Mesendoderm (in vitro differentiated cells): ENCODE results near the gene METTL21C.

Experiments used
- DNase-seq: peaks from one replicate; pipeline ENCODE4 v3.0.0; 2013
- H2AK5ac ChIP-seq: 2 replicates; pipeline ENCODE4 v1.6.1; 2013; ENCODE audit warnings: low read length, inconsistent platforms
- H2BK120ac ChIP-seq: 2 replicates; pipeline ENCODE4 v1.6.1; 2013; ENCODE audit warnings: low read depth, mild to moderate bottlenecking, low read length, moderate library complexity, mixed read lengths
- H2BK15ac ChIP-seq: replicated peaks from 2 replicates; pipeline ENCODE4 v1.6.1; 2013; ENCODE audit warnings: low read depth, mild to moderate bottlenecking, moderate library complexity
- H2BK5ac ChIP-seq: 2 replicates; pipeline ENCODE4 v1.6.1; 2013; ENCODE audit warnings: low read length, inconsistent platforms
- H3K18ac ChIP-seq: 2 replicates; pipeline ENCODE4 v1.6.1; 2013; ENCODE audit warnings: mild to moderate bottlenecking, low read length, mixed read lengths
- H3K23ac ChIP-seq: one replicate; pipeline ENCODE4 v1.6.1; 2013; ENCODE audit warnings: low read length
- H3K27ac ChIP-seq: 2 replicates; pipeline ENCODE4 v1.5.1; 2013; ENCODE audit warnings: low read depth, mild to moderate bottlenecking, inconsistent platforms, low read length, moderate library complexity
- H3K27me3 ChIP-seq: 2 replicates; pipeline ENCODE4 v1.6.1; 2013; ENCODE audit warnings: low read length, control low read depth, mild to moderate bottlenecking, inconsistent platforms; ENCODE audit not compliant: insufficient read depth, poor library complexity
- H3K36me3 ChIP-seq: 2 replicates; pipeline ENCODE4 v1.6.1; 2013; ENCODE audit warnings: low read length, inconsistent platforms; ENCODE audit not compliant: control insufficient read depth, insufficient read depth
- H3K4ac ChIP-seq: one replicate; pipeline ENCODE4 v1.6.1; 2013; ENCODE audit warnings: low read depth, mild to moderate bottlenecking, low read length, moderate library complexity
- H3K4me1 ChIP-seq: 2 replicates; pipeline ENCODE4 v1.6.1; 2013; ENCODE audit warnings: low read depth, low read length, inconsistent platforms; ENCODE audit not compliant: control insufficient read depth
- H3K4me2 ChIP-seq: 2 replicates; pipeline ENCODE4 v1.6.1; 2013; ENCODE audit warnings: low read length
- H3K4me3 ChIP-seq: 2 replicates; pipeline ENCODE4 v1.5.1; 2013; ENCODE audit warnings: mild to moderate bottlenecking, low read length
- H3K56ac ChIP-seq: one replicate; pipeline ENCODE4 v1.6.1; 2013; ENCODE audit warnings: low read length
- H3K79me1 ChIP-seq: 2 replicates; pipeline ENCODE4 v1.6.1; 2013; ENCODE audit warnings: low read length, inconsistent platforms
- H3K79me2 ChIP-seq: 2 replicates; pipeline ENCODE4 v1.6.1; 2013; ENCODE audit warnings: mild to moderate bottlenecking, low read length; ENCODE audit not compliant: control insufficient read depth, insufficient read depth
- H3K9ac ChIP-seq: 2 replicates; pipeline ENCODE4 v1.6.1; 2013; ENCODE audit warnings: low read length, inconsistent platforms
- H4K5ac ChIP-seq: one replicate; pipeline ENCODE4 v1.6.1; 2013; ENCODE audit warnings: low read length
- H4K8ac ChIP-seq: one replicate; pipeline ENCODE4 v1.6.1; 2013; ENCODE audit warnings: low read depth, mild to moderate bottlenecking, control low read depth, low read length, moderate library complexity
- WGBS: extraction: QIAGEN DNeasy Blood & Tissue Kit; methylation state at CpG from one replicate; pipeline ENCODE4 v1.1.7; 2013; ENCODE audit warnings: low lambda C conversion rate, missing lambda C conversion rate; ENCODE audit not compliant: insufficient coverage; ENCODE audit errors: extremely low coverage; 5-methylcytosine and 5-hydroxymethylcytosine counted together

The METTL21C gene

DNA sequence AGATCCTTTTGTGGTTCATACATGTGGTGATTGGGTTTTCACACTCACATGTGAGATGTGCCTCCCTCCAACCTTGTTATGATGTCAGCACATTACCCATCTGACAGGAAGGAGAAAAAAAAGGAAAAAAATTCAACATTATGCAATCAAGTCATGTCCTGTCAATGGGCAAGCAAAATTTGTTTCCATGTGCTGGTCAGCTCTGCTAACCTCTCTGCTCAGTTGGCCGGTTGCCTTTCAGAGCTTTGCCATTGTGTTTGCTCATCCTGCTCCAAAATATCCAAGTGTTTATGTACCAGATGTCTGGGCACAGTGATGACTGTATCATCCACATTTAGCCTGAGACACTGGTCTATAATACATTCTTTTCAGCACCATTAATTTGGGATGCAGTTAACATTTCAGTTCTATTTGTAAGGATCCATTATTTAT is 27.0 kb upstream of the METTL21C start:
- WGBS, result no CpG with 5 or more reads among the region's 1 CpG
- Histone ChIP-seq H3K36me3 (no peaks in the 10 kb centered on the region), H4K5ac (no peak overlapping the region), H3K4me1 (no peaks in the 10 kb centered on the region), H2BK15ac (no peak overlapping the region), H3K79me1 (no peaks in the 10 kb centered on the region), H3K4me3 (no peak overlapping the region), H2BK120ac (no peak overlapping the region), H3K27me3 (no peaks in the 10 kb centered on the region), H3K56ac (no peak overlapping the region), H3K4me2 (no peak overlapping the region), H4K8ac (no peak overlapping the region), H3K4ac (no peak overlapping the region), H2BK5ac (no peak overlapping the region), H3K18ac (no peak overlapping the region), H3K79me2 (no peaks in the 10 kb centered on the region), H3K9ac (no peak overlapping the region), H3K27ac (no peak overlapping the region), H3K23ac (no peak overlapping the region), H2AK5ac (no peak overlapping the region)
- no peak for DNase-seq

DNA sequence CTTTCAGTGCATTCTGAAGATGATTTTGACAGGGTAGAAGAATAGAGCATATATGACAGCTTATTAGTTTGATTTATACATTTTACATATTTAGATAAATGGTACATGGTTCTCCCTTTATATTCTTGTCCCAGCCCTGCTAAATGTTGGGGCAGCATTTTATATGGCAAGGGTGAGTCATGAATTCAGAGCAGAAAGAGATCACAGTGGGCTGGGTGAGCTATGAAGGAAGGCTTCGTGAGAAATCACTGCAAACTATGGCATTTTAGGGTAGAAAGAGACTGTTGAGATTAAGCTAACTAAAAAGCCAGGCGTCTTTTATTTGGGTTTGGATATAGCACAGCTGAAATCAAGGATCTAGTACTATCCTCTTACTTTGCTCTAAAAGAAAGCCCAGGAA is 23.9 kb upstream of the METTL21C start:
- Histone ChIP-seq H3K4ac (no peak overlapping the region), H3K18ac (no peak overlapping the region), H3K4me1 (no peaks in the 10 kb centered on the region), H3K23ac (no peak overlapping the region), H3K4me3 (no peak overlapping the region), H2BK120ac (no peak overlapping the region), H3K27ac (no peak overlapping the region), H2BK5ac (no peak overlapping the region), H3K56ac (no peak overlapping the region), H3K79me2 (no peaks in the 10 kb centered on the region), H3K4me2 (no peak overlapping the region), H3K36me3 (no peaks in the 10 kb centered on the region), H3K79me1 (no peaks in the 10 kb centered on the region), H4K8ac (no peak overlapping the region), H3K9ac (no peak overlapping the region), H4K5ac (no peak overlapping the region), H2BK15ac (no peak overlapping the region), H3K27me3 (no peaks in the 10 kb centered on the region), H2AK5ac (no peak overlapping the region)
- WGBS, result no CpG with 5 or more reads among the region's 2 CpGs
- no peak for DNase-seq

DNA sequence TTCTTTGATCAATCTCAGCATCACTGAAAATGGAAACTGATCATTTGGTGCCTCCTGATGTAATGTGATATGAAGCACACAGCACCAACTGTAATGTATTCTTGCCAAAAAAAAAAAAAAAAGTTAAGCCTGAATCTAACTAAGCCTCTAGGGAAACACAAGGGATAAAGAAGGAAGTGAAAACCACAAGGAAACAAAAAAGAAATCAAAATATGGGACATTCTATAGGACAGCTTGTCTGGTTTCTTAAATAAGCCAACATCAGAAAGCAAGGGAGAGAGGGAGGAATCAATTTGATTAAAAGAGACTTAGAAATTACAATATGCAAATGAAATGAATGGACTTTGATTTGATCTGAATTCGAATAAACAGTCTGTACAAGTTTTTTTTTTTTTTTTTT is 20.6 kb upstream of the METTL21C start:
- Histone ChIP-seq H4K5ac (no peak overlapping the region), H3K79me2 (no peaks in the 10 kb centered on the region), H3K4me2 (no peak overlapping the region), H3K79me1 (no peaks in the 10 kb centered on the region), H3K56ac (no peak overlapping the region), H2BK120ac (no peak overlapping the region), H2BK5ac (no peak overlapping the region), H3K36me3 (no peaks in the 10 kb centered on the region), H3K27ac (no peak overlapping the region), H3K4ac (no peak overlapping the region), H3K4me3 (no peak overlapping the region), H2BK15ac (no peak overlapping the region), H3K4me1 (no peaks in the 10 kb centered on the region), H2AK5ac (no peak overlapping the region), H3K27me3 (no peaks in the 10 kb centered on the region), H3K9ac (no peak overlapping the region), H4K8ac (no peak overlapping the region), H3K23ac (no peak overlapping the region), H3K18ac (no peak overlapping the region)
- DNase-seq, result no peak
- no CpG with 5 or more reads among the region's 1 CpG for WGBS

DNA sequence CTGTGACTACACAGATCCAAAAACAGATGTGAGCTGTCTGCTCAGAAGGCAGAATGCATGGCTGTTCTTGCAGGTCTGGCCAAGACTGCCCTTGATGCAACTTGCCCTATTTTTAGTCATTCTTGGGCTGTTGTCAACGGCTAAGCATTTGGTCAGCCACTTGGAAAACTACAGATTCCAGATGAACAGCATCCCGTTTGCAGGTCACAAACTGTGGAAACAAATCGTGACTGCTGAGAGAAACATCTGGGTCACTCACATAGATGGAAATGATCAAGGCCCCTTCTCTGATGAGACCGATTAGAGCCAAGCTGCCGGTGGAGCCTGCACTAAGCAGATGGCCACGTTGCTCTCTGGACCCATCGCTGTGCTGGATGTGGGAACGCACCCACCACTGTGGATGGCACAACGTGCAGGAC is 15.4 kb upstream of the METTL21C start:
- Histone ChIP-seq H2BK120ac (no peak overlapping the region), H2AK5ac (no peak overlapping the region), H3K23ac (no peak overlapping the region), H4K8ac (no peak overlapping the region), H3K27me3 (no peaks in the 10 kb centered on the region), H3K18ac (no peak overlapping the region), H3K4ac (no peak overlapping the region), H3K9ac (no peak overlapping the region), H3K4me1 (no peaks in the 10 kb centered on the region), H3K4me2 (no peak overlapping the region), H3K79me1 (no peaks in the 10 kb centered on the region), H2BK5ac (no peak overlapping the region), H3K79me2 (no peaks in the 10 kb centered on the region), H2BK15ac (no peak overlapping the region), H3K4me3 (no peak overlapping the region), H3K27ac (no peak overlapping the region), H3K36me3 (no peaks in the 10 kb centered on the region), H4K5ac (no peak overlapping the region), H3K56ac (no peak overlapping the region)
- no peak for DNase-seq
- WGBS, result no CpG with 5 or more reads among the region's 9 CpGs

DNA sequence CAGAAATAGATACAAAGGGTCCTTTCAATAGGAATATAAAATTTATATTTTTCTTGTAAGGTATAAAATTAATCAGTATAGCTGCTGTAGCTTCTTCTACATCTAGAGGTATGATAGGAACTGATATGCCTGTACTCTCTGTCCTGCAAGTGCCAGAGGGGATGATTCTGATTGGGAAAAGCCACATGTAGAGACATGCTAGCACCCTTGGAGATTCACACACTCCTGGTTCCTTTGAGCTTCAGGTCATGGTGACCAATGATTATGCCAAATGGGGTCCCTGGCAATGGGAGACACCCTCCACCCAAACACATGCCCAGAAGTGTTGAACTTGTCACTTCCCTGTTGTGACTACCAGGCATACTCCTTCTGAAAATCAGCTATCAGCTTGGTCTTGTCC is 14.7 kb upstream of the METTL21C start:
- Histone ChIP-seq H2BK120ac (no peak overlapping the region), H3K23ac (no peak overlapping the region), H3K79me1 (no peaks in the 10 kb centered on the region), H3K18ac (no peak overlapping the region), H4K5ac (no peak overlapping the region), H2AK5ac (no peak overlapping the region), H3K4me2 (no peak overlapping the region), H4K8ac (no peak overlapping the region), H2BK5ac (no peak overlapping the region), H3K56ac (no peak overlapping the region), H3K4me3 (no peak overlapping the region), H3K4ac (no peak overlapping the region), H3K27me3 (no peaks in the 10 kb centered on the region), H3K36me3 (no peaks in the 10 kb centered on the region), H3K4me1 (no peaks in the 10 kb centered on the region), H3K9ac (no peak overlapping the region), H2BK15ac (no peak overlapping the region), H3K27ac (no peak overlapping the region), H3K79me2 (no peaks in the 10 kb centered on the region)
- DNase-seq, result no peak

DNA sequence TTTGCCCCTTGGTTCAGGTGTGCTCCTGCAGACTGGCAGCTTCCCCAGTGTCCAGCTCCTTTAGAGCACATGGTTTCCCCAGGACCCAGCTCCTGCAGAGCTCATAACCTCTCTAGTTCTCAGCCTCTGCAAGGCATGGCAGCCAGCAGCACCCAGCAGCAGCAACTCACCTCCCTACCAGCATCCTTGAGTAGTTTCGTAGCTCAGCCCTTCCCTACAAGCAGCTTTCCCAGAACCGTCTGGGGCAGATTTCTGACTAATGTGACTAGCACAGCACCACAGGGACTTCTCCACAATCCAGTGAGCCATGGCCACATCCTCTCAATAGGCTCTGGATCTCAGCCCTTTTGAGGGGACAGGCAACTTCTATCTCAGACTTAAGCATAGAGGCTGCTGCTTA is 14.1 kb upstream of the METTL21C start:
- Histone ChIP-seq H3K27me3 (no peaks in the 10 kb centered on the region), H3K79me1 (no peaks in the 10 kb centered on the region), H3K79me2 (no peaks in the 10 kb centered on the region), H3K4me2 (no peak overlapping the region), H3K4ac (no peak overlapping the region), H4K8ac (no peak overlapping the region), H3K27ac (no peak overlapping the region), H3K18ac (no peak overlapping the region), H2AK5ac (no peak overlapping the region), H3K4me3 (no peak overlapping the region), H3K9ac (no peak overlapping the region), H2BK5ac (no peak overlapping the region), H3K23ac (no peak overlapping the region), H2BK15ac (no peak overlapping the region), H2BK120ac (no peak overlapping the region), H3K56ac (no peak overlapping the region), H3K36me3 (no peaks in the 10 kb centered on the region), H3K4me1 (no peaks in the 10 kb centered on the region), H4K5ac (no peak overlapping the region)
- WGBS, result no CpG with 5 or more reads among the region's 2 CpGs
- DNase-seq, result no peak
